Endothelial cell (in vitro differentiated cells): ENCODE measurements around the gene MYLK. TPM values are rescaled to one million over a fixed set of nuclear protein-coding genes. Genes with fewer than 3 reads are reported as not detected.

Experiments used
- DNase-seq: peaks from one replicate; pipeline ENCODE4 v3.0.0; 2021; ENCODE audit warnings: low spot score
- H3K27ac Mint-ChIP-seq: one replicate; pipeline ENCODE4 v1.8.0; 2021; ENCODE audit warnings: mixed read lengths, inconsistent platforms; ENCODE audit not compliant: unreplicated experiment
- H3K27me3 Mint-ChIP-seq: one replicate; pipeline ENCODE4 v1.8.0; 2021; ENCODE audit warnings: mild to moderate bottlenecking, moderate library complexity, mixed read lengths, inconsistent platforms; ENCODE audit not compliant: unreplicated experiment
- H3K36me3 Mint-ChIP-seq: one replicate; pipeline ENCODE4 v1.8.0; 2021; ENCODE audit warnings: mild to moderate bottlenecking, low read depth, mixed read lengths, inconsistent platforms; ENCODE audit not compliant: unreplicated experiment
- H3K4me1 Mint-ChIP-seq: one replicate; pipeline ENCODE4 v1.8.0; 2021; ENCODE audit warnings: mild to moderate bottlenecking, mixed read lengths, inconsistent platforms; ENCODE audit not compliant: unreplicated experiment
- H3K4me3 Mint-ChIP-seq: one replicate; pipeline ENCODE4 v1.8.0; 2021; ENCODE audit warnings: mild to moderate bottlenecking, mixed read lengths, inconsistent platforms; ENCODE audit not compliant: unreplicated experiment
- H3K9me3 Mint-ChIP-seq: one replicate; pipeline ENCODE4 v1.8.0; 2021; ENCODE audit warnings: mixed read lengths, inconsistent platforms; ENCODE audit not compliant: unreplicated experiment
- CTCF ChIP-seq: fragments of 200-600 bp; sonication (generic); IDR thresholded peaks from one replicate; pipeline ENCODE4 v1.5.0; 2021; ENCODE audit warnings: antibody characterized with exemption; ENCODE audit not compliant: unreplicated experiment
- total RNA-seq: library from RNA; stranded (reverse); fragmentation: NEBNext Ultra II Directional; extraction: Animal tissue kit (Norgen Biotek cat#: 25700); gene quantifications from one replicate; pipeline ENCODE4 v1.2.1, GENCODE V29; 2021; ENCODE audit not compliant: unreplicated experiment

Gene MYLK
- total RNA-seq, 1 donor from 2014 or later: 7.8 TPM

GRCh38 chr3:123672429-123673146 lies 211.5 kb downstream of the MYLK start:
- no peak for DNase-seq
- no peak overlapping the region for H3K27ac Mint-ChIP-seq
- peaks cover 8% of the 10 kb centered on the region for H3K36me3 Mint-ChIP-seq
- H3K4me3 Mint-ChIP-seq: no peak overlapping the region
- peaks cover 7% of the 10 kb centered on the region for H3K27me3 Mint-ChIP-seq
- H3K4me1 Mint-ChIP-seq: peaks cover 4% of the 10 kb centered on the region
- no peak for TF ChIP-seq CTCF
- no peaks in the 10 kb centered on the region for H3K9me3 Mint-ChIP-seq

GRCh38 chr3:123670743-123671142 lies 213.4 kb downstream of the MYLK start:
- no peak overlapping the region for H3K4me3 Mint-ChIP-seq
- DNase-seq: no peak

GRCh38 chr3:123668906-123669305 lies 215.2 kb downstream of the MYLK start:
- H3K4me3 Mint-ChIP-seq: no peak overlapping the region
- H3K27ac Mint-ChIP-seq: no peak overlapping the region
- peaks cover 5% of the 10 kb centered on the region for H3K36me3 Mint-ChIP-seq
- no peak for TF ChIP-seq CTCF
- DNase-seq: no peak
- peaks cover 6% of the 10 kb centered on the region for H3K27me3 Mint-ChIP-seq
- peaks cover 6% of the 10 kb centered on the region for H3K4me1 Mint-ChIP-seq
- H3K9me3 Mint-ChIP-seq: no peaks in the 10 kb centered on the region

More at GRCh38 chr3:123670743-123671142, 213.4 kb downstream of the MYLK start:
- Mint-ChIP-seq H3K27ac (no peak overlapping the region), H3K27me3 (peaks cover 9% of the 10 kb centered on the region), H3K9me3 (no peaks in the 10 kb centered on the region), H3K36me3 (peaks cover 8% of the 10 kb centered on the region), H3K4me1 (peaks cover 6% of the 10 kb centered on the region)
- TF ChIP-seq CTCF: no peak

GRCh38 chr3:123667784-123668183 lies 216.3 kb downstream of the MYLK start:
- no peak overlapping the region for H3K27ac Mint-ChIP-seq
- H3K36me3 Mint-ChIP-seq: peaks cover 5% of the 10 kb centered on the region
- no peak overlapping the region for H3K4me3 Mint-ChIP-seq
- no peak for DNase-seq
- H3K27me3 Mint-ChIP-seq: peaks cover 9% of the 10 kb centered on the region
- no peak for TF ChIP-seq CTCF
- H3K4me1 Mint-ChIP-seq: peaks cover 10% of the 10 kb centered on the region
- no peaks in the 10 kb centered on the region for H3K9me3 Mint-ChIP-seq

- TF ChIP-seq CTCF: no peak
- Mint-ChIP-seq H3K4me3 (no peak overlapping the region), H3K27me3 (peaks cover 9% of the 10 kb centered on the region), H3K4me1 (peaks cover 14% of the 10 kb centered on the region), H3K27ac (no peak overlapping the region), H3K9me3 (no peaks in the 10 kb centered on the region), H3K36me3 (no peaks in the 10 kb centered on the region)
- no peak for DNase-seq
These were observed 219.4 kb downstream of the MYLK start for GRCh38 chr3:123664753-123665152.
